HFFc6 (cell line): ENCODE results near the gene CABP7. TPM values are rescaled to one million over a fixed set of nuclear protein-coding genes. Genes with fewer than 3 reads are reported as not detected.

Source experiments
- DNase-seq: peaks from one replicate; pipeline ENCODE4 v3.0.0-alpha.2; 2018
- H3K27ac Mint-ChIP-seq: 2 replicates; pipeline ENCODE4 v1.8.0; 2020; ENCODE audit warnings: mild to moderate bottlenecking, mixed read lengths
- H3K27me3 Mint-ChIP-seq: 2 replicates; pipeline ENCODE4 v1.8.0; 2021; ENCODE audit warnings: mild to moderate bottlenecking, moderate library complexity, mixed read lengths; ENCODE audit not compliant: insufficient read depth
- H3K36me3 Mint-ChIP-seq: 2 replicates; pipeline ENCODE4 v1.8.0; 2021; ENCODE audit warnings: low read depth, mixed read lengths
- H3K4me1 Mint-ChIP-seq: 2 replicates; pipeline ENCODE4 v1.8.0; 2020; ENCODE audit warnings: low read depth, mixed read lengths
- H3K4me3 Mint-ChIP-seq: 2 replicates; pipeline ENCODE4 v1.8.0; 2020; ENCODE audit warnings: mild to moderate bottlenecking, moderate library complexity, mixed read lengths
- H3K9me3 Mint-ChIP-seq: 2 replicates; pipeline ENCODE4 v1.8.0; 2020; ENCODE audit warnings: mild to moderate bottlenecking, mixed read lengths
- total RNA-seq, 6 experiments: library from RNA; stranded (reverse); fragmentation: NEBNext Ultra II Directional; extraction: Animal tissue kit (Norgen Biotek cat#: 25700); gene quantifications; 2 replicates in 1 of 6; 3 replicates in 5 of 6; pipeline ENCODE4 v1.2.3, GENCODE V29; 2021
- TF ChIP-seq, protein P1 (sequence below): fragments of 200-600 bp; sonication (generic); IDR thresholded peaks from 2 replicates; pipeline ENCODE4 v1.5.0; 2021; ENCODE audit warnings: antibody characterized with exemption, mild to moderate bottlenecking

CABP7 gene
- total RNA-seq, 6 experiments from 2014 or later: not detected

- H3K27me3 Mint-ChIP-seq: peaks cover 23% of the 10 kb centered on the region
- H3K4me3 Mint-ChIP-seq: no peak overlapping the region
- peaks cover 27% of the 10 kb centered on the region for H3K4me1 Mint-ChIP-seq
- TF ChIP-seq, protein P1, sequence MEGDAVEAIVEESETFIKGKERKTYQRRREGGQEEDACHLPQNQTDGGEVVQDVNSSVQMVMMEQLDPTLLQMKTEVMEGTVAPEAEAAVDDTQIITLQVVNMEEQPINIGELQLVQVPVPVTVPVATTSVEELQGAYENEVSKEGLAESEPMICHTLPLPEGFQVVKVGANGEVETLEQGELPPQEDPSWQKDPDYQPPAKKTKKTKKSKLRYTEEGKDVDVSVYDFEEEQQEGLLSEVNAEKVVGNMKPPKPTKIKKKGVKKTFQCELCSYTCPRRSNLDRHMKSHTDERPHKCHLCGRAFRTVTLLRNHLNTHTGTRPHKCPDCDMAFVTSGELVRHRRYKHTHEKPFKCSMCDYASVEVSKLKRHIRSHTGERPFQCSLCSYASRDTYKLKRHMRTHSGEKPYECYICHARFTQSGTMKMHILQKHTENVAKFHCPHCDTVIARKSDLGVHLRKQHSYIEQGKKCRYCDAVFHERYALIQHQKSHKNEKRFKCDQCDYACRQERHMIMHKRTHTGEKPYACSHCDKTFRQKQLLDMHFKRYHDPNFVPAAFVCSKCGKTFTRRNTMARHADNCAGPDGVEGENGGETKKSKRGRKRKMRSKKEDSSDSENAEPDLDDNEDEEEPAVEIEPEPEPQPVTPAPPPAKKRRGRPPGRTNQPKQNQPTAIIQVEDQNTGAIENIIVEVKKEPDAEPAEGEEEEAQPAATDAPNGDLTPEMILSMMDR: peak; percentile 48
- 0 out of 2 replicates have a peak overlapping the region, but pooled peaks have one; percentile 2 for H3K27ac Mint-ChIP-seq
- H3K9me3 Mint-ChIP-seq: no peaks in the 10 kb centered on the region
- no peak for DNase-seq
- no peaks in the 10 kb centered on the region; the same call in 1 of the 2 replicates for H3K36me3 Mint-ChIP-seq
These were observed 17.5 kb upstream of the CABP7 start for GRCh38 chr22:29702000-29702930.

GRCh38 chr22:29702931-29703501, 16.8 kb upstream of the CABP7 start:
- no peak for DNase-seq
- TF ChIP-seq, protein P1: no peak
- no peak overlapping the region for H3K27ac Mint-ChIP-seq
- H3K9me3 Mint-ChIP-seq: no peaks in the 10 kb centered on the region
- H3K36me3 Mint-ChIP-seq: no peaks in the 10 kb centered on the region; the same call in 1 of the 2 replicates
- no peak overlapping the region for H3K4me3 Mint-ChIP-seq
- H3K27me3 Mint-ChIP-seq: peaks cover 27% of the 10 kb centered on the region
- peaks cover 27% of the 10 kb centered on the region for H3K4me1 Mint-ChIP-seq

- Mint-ChIP-seq H3K9me3 (no peaks in the 10 kb centered on the region), H3K27ac (no peak overlapping the region), H3K4me1 (peaks cover 27% of the 10 kb centered on the region), H3K4me3 (no peak overlapping the region), H3K36me3 (no peaks in the 10 kb centered on the region; the same call in 1 of the 2 replicates), H3K27me3 (peaks cover 32% of the 10 kb centered on the region)
- DNase-seq: no peak
- TF ChIP-seq, protein P1: no peak
These were observed 16.1 kb upstream of the CABP7 start for GRCh38 chr22:29703569-29704195.

GRCh38 chr22:29704528-29705285, 15.1 kb upstream of the CABP7 start:
- H3K4me3 Mint-ChIP-seq: no peak overlapping the region
- TF ChIP-seq, protein P1: no peak
- H3K27ac Mint-ChIP-seq: no peak overlapping the region
- no peaks in the 10 kb centered on the region for H3K9me3 Mint-ChIP-seq
- H3K4me1 Mint-ChIP-seq: peaks cover 26% of the 10 kb centered on the region
- peaks cover 35% of the 10 kb centered on the region for H3K27me3 Mint-ChIP-seq
- peak; percentile 35 for DNase-seq
- no peaks in the 10 kb centered on the region for H3K36me3 Mint-ChIP-seq

DNA sequence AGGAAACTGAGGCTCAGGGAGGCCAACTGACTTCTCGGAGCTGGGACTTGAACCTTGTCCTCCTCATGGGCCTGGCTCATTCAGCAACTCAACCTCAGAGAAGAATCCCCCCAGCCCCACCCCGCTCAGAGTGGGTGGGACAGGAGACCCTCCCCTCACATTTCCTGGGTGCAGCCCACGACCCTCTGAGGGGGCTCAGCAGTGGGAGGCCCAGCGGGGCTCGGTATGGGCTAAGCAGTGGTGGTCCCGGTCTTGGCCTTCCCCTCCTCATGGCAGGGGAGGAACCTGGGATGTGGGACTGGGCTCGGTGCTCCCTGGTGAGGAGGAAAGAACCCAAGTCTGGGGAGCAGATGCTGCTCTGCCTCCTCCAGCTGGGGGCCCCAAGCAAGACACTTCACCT, 14.2 kb upstream of the CABP7 start:
- H3K4me3 Mint-ChIP-seq: no peak overlapping the region
- TF ChIP-seq, protein P1: no peak
- no peaks in the 10 kb centered on the region for H3K36me3 Mint-ChIP-seq
- H3K4me1 Mint-ChIP-seq: peaks cover 16% of the 10 kb centered on the region
- peaks cover 35% of the 10 kb centered on the region for H3K27me3 Mint-ChIP-seq
- no peak overlapping the region for H3K27ac Mint-ChIP-seq
- no peak for DNase-seq
- H3K9me3 Mint-ChIP-seq: no peaks in the 10 kb centered on the region
